Erythroblast (primary cell): ENCODE measurements around the gene TMEM94.

Source experiments
- GATA1 ChIP-seq: IDR thresholded peaks from 2 replicates; pipeline ENCODE4 v1.6.1; 2011; ENCODE audit warnings: low read depth, mild to moderate bottlenecking, control low read depth, low read length, moderate library complexity
- POLR2A ChIP-seq: IDR thresholded peaks from 2 replicates; pipeline ENCODE4 v1.6.1; 2011; ENCODE audit warnings: mild to moderate bottlenecking, low read length

- TF ChIP-seq POLR2A (no peak), GATA1 (no peak)
These were observed 44.2 kb downstream of the TMEM94 start for GRCh38 chr17:75500419-75501216.
